WERI-Rb-1 (cell line): ENCODE results near the gene XPO4.

Experiments used
- DNase-seq: peaks from one replicate; pipeline ENCODE4 v3.0.0-alpha.2; 2020
- H3K27ac ChIP-seq: fragments of 250-450 bp; sonication (Bioruptor Pico); 2 replicates; pipeline ENCODE4 v1.5.1; 2020; ENCODE audit warnings: mild to moderate bottlenecking, moderate library complexity
- H3K27me3 ChIP-seq: fragments of 250-450 bp; sonication (Bioruptor Pico); 2 replicates; pipeline ENCODE4 v1.5.1; 2021; ENCODE audit warnings: mild to moderate bottlenecking, low read depth, moderate library complexity; ENCODE audit not compliant: insufficient read depth, severe bottlenecking
- H3K36me3 ChIP-seq: fragments of 250-450 bp; sonication (Bioruptor Pico); 2 replicates; pipeline ENCODE4 v1.5.1; 2020; ENCODE audit warnings: mild to moderate bottlenecking, moderate library complexity
- H3K4me3 ChIP-seq: 2 replicates; pipeline ENCODE4 v1.5.1; 2011; ENCODE audit warnings: low read depth, mild to moderate bottlenecking, control low read depth, low read length
- H3K9me3 ChIP-seq: fragments of 250-450 bp; sonication (Bioruptor Pico); 2 replicates; pipeline ENCODE4 v1.5.1; 2021; ENCODE audit warnings: mild to moderate bottlenecking, moderate library complexity; ENCODE audit not compliant: severe bottlenecking
- TF ChIP-seq, protein P1 (sequence below): IDR thresholded peaks from 2 replicates; pipeline ENCODE4 v1.5.1; 2011; ENCODE audit warnings: low read depth, mild to moderate bottlenecking, control low read depth, inconsistent platforms, low read length

Gene XPO4

DNA sequence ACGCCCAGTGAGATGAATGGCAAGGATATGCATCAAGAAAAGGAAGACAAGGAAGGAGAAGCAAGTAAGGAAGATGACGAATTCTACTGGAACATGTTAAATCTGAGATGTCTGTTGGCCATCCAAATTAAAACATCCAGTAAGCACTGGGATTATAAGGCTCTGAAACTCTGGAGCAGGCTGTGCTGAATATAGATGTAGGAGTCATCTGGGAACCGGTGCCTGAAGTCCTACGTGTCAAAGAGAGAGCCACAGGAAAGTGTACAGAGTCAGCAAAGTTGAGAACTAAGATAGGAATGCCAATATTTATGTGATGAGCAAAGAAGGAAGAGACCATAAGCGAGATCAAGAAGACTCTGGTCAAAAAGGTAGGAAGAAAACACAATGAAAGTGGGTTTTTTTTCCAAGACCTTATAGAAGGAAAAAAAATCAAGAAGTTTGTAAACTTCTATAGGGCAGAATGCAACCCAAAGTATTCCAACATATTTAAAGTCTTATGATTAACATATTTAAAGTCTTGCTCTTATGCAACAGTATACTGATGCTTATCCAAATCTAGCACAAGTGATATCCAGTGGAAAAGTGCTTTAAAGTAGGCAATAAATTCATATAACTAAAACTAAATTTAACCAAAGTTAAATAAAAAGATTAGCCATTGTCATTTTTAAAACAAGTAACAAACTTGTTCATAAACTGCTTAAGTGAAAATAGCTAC, 77.6 kb downstream of the XPO4 start:
- H3K9me3 ChIP-seq = no peaks in the 10 kb centered on the region
- H3K36me3 ChIP-seq = peaks cover 3% of the 10 kb centered on the region
- TF ChIP-seq, protein P1, sequence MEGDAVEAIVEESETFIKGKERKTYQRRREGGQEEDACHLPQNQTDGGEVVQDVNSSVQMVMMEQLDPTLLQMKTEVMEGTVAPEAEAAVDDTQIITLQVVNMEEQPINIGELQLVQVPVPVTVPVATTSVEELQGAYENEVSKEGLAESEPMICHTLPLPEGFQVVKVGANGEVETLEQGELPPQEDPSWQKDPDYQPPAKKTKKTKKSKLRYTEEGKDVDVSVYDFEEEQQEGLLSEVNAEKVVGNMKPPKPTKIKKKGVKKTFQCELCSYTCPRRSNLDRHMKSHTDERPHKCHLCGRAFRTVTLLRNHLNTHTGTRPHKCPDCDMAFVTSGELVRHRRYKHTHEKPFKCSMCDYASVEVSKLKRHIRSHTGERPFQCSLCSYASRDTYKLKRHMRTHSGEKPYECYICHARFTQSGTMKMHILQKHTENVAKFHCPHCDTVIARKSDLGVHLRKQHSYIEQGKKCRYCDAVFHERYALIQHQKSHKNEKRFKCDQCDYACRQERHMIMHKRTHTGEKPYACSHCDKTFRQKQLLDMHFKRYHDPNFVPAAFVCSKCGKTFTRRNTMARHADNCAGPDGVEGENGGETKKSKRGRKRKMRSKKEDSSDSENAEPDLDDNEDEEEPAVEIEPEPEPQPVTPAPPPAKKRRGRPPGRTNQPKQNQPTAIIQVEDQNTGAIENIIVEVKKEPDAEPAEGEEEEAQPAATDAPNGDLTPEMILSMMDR = no peak
- no peak for DNase-seq
- no peaks in the 10 kb centered on the region for H3K27me3 ChIP-seq
- H3K4me3 ChIP-seq = no peak overlapping the region
- no peak overlapping the region for H3K27ac ChIP-seq

GRCh38 chr13:20823071-20823470, 79.5 kb downstream of the XPO4 start:
- H3K36me3 ChIP-seq = peaks cover 6% of the 10 kb centered on the region
- no peak overlapping the region for H3K4me3 ChIP-seq
- DNase-seq = no peak
- TF ChIP-seq, protein P1 = no peak
- no peaks in the 10 kb centered on the region for H3K27me3 ChIP-seq
- no peak overlapping the region for H3K27ac ChIP-seq
- no peaks in the 10 kb centered on the region for H3K9me3 ChIP-seq

- TF ChIP-seq, protein P1 = no peak
- H3K27ac ChIP-seq = no peak overlapping the region
Observed at GRCh38 chr13:20822406-20822805, 80.1 kb downstream of the XPO4 start.

DNA sequence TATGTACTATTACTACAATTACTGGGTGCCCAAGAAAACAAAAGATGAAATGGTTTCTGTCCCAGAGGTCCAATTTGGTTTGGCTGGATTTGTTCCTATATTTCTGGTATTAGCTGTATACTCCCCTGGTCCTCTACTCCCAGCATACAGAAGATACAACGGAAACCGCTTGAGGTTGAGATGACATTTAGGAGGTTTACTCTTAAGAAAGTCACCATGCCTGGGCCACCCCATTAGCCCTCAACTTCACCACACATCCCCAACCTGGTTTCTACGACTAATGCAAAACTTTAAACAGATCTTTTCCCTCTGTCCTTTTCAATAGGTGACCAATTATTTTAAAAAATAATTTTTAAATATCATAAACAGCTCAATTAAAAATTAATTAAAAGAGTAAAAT, 82.8 kb downstream of the XPO4 start:
- Histone ChIP-seq H3K36me3 (peaks cover 11% of the 10 kb centered on the region), H3K27ac (no peak overlapping the region), H3K4me3 (no peak overlapping the region), H3K27me3 (no peaks in the 10 kb centered on the region), H3K9me3 (no peaks in the 10 kb centered on the region)
- DNase-seq = no peak
- TF ChIP-seq, protein P1 = no peak

More at GRCh38 chr13:20822406-20822805, 80.1 kb downstream of the XPO4 start:
- Histone ChIP-seq H3K4me3 (no peak overlapping the region), H3K36me3 (peaks cover 9% of the 10 kb centered on the region), H3K9me3 (no peaks in the 10 kb centered on the region), H3K27me3 (no peaks in the 10 kb centered on the region)
- no peak for DNase-seq

GRCh38 chr13:20815464-20815863, 87.1 kb downstream of the XPO4 start:
- Histone ChIP-seq H3K36me3 (peaks cover 25% of the 10 kb centered on the region), H3K4me3 (no peak overlapping the region), H3K27ac (no peak overlapping the region), H3K9me3 (no peaks in the 10 kb centered on the region), H3K27me3 (no peaks in the 10 kb centered on the region)
- no peak for DNase-seq
- TF ChIP-seq, protein P1 = no peak
